ENCODE data around the gene OLFM2.

Gene OLFM2

DNA sequence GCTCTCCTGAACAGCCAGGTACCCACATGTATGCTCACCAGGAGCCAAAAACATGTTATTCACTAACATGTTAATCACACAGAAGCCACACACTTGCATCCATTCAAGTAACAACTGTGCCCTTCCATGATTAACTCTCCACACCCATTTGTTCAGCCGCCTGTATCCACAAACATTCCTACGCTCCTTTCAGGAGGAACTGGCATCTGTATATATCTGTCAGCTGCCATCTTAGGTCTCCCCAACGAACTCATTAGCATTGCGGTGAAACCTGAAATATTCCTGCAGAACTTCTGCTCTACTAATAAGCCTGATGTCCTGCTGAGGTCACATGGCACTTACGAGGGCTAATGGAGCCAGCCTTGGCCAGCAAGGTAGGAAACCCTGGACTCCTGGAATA lies 33.0 kb downstream of the OLFM2 start:
- DNase-seq, result no peak

DNA sequence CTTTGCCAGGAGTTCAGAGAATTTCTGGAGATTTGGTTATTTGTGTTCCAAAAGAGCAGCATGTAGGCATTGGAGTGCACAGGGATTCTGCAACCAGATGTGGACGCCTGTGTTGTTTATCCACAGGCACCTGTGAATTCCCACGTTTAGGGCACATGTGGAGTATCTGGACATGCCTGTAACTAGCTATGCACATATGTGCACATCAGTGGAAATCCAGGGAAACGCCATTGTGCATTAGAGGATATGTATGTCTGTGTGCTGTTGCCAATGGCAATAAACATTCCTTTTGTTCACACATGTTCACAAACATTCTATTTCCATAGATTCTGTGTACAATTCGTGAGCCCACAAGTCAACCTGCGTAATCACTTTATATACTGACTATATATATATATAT lies 34.7 kb downstream of the OLFM2 start:
- DNase-seq, result no peak

DNA sequence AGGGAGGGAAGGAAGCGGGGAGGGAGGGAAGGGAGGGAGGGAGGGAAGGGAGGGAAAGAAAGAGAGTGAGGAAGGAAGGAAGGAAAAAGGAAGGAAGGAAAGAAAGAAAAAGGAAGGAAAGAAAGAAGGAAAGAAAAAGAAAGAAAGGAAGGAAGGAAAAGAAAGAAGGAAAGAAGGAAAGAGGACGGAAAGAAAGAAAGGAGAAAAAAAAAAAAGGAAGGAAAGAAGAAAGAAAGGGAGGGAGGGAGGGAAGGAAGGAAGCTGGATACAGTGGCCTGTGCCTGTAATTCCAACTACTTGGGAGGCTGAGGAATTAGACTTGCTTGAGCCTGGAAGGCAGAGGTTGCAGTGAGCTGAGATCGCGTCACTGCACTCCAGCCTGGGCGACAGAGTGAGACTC lies 35.3 kb downstream of the OLFM2 start:
- no peak for DNase-seq

DNA sequence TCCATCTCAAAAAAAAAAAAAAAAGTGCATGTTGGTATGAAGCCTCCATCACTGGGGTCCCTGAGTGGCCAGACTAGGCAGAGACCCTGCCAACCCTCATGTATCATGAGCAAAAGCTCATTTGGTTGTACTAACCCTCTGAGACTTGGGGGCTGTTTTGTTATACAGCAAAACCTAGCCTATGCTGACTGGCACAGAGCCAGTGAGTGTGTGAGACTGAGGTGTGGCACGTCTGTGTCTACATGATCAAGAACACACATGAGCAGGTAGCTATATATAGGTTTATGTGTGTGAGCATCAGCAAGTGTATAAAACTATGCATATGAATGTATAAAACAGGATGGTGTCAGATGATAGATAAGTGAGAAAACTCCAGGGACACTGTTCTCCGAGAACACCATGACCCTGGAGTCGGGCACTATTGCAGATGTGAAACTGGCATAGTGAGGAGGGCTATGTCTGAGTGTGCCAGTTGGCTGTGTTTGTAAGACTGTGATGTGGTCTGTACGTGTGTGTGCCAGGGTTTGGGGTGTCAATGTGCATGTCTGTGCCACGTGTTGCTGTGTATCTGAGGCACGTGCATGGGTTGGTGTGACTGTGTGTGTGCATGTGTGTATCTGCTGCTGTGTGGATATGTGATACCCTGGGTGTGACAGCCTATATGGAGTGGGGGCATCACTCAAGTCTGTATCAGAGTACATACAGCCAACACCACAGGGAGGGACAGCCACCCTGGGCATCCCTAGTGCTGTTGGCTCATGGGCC lies 44.5 kb downstream of the OLFM2 start:
- DNase-seq, result no peak

DNA sequence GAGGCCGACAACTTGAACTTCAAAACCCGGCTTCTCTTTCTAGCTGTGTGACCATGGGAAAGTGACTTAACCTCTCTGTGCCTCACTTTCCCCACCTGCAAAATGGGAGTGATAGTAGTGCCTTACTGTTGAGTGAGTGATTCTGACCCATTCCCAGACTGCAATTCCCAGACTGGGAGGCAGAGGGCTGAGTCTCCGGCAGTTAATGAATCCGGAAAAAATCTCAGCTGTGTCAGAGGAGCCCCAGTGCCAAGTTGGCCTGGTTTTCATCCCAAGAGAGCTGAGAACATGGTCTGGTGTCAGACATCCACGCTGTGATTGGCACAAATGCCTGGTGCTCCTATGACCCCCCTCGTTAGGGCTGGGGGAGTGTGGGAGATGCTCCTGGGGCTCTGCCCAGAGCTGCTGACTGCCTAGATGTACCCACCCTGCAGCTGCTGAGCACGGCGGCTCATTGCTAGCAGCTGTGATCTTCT lies 51.2 kb downstream of the OLFM2 start:
- no peak for DNase-seq

DNA sequence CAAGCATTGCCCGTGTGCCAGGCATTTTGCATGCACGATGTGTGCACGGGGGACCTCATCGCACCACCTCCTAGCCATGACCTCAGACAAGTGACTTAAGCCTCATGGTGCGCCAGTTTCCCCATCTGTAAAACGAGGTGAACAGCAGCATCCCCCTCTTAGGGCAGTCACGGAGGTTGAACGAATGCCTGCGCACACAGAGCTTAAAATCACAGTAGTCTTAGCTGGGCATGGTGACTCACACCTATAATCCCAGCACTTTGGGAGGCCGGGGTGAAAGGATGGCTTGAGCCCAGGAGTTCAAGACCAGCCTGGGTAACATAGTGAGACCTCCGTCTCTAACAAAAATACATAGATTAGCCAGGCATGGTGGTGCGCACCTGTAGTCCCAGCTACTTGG lies 52.6 kb downstream of the OLFM2 start:
- DNase-seq, result no peak

DNA sequence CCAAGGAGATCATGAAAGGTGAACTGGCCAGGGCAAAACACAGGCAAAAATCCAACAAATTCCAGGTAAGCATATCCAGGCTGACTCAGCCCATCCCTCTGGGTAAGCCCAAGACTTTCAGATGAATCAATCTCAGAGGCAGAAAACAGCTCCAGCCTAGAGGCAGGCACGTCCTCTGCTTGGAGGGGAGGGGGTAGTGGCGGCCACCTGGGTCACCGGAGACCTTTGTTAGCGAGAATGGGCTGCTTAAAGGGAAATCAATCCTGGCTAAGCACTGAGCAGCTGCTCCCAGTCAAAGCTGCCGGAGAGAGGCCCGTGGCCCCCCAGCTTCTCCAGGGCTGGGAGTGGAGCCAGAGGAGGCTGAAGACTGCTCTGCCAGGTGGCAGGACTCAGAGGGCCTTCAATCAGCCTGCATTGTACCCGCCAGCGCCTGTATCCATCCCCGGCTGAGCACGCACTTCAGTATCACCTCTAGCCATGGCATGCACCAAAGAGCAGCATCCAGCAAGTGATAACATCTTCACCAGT lies 53.0 kb downstream of the OLFM2 start:
- peak in 1 of 2 experiments; percentile 10 for DNase-seq

DNA sequence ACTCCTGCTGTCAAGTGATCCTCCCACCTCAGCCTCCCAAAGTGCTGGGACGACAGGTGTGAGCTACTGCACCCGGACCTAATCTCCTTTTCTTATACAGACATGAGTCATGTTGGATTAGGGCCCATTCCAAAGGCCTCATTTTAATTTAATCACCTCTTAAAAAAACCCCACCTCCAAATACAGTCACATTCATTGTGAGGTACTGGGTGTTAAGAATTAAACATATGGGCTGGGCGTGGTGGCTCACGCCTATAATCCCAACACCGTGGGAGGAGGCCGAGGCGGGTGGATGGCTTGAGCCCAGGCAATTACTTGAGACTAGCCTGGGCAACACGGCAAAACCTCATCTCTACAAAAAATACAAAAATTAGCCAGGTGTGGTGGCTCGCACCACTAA lies 54.6 kb downstream of the OLFM2 start:
- DNase-seq, result no peak

DNA sequence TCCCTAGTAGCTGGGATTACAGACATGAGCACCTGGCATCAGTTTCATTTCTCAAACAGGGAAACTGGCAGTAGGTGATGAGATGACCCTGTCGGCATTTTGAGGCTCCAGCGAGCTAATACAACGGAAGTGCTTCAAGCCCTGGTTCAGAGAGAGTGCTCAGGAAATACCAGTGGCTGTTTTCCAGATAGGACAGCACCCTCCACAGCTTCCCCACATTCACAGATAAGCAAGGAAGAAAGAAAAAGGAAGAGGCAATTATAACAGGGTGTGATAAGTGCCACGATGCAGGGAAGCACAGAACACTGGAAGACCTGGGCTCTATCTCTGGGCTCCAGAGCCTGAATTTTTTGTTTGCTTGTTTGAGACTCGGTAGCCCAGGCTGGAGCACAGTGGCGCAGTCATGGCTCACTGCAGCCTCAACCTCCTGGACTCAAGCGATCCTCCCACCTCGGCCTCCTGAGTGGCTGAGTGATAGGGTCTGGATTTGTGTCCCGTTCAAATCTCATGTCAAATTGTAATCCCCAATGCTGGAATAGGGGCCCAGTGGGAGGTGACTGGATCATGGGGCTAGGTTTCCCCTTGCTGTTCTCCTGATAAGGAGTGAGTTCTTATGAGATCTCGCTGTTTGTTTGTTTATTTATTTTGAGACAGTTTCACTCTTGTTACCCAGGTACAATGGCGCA lies 57.7 kb downstream of the OLFM2 start:
- no peak for DNase-seq

DNA sequence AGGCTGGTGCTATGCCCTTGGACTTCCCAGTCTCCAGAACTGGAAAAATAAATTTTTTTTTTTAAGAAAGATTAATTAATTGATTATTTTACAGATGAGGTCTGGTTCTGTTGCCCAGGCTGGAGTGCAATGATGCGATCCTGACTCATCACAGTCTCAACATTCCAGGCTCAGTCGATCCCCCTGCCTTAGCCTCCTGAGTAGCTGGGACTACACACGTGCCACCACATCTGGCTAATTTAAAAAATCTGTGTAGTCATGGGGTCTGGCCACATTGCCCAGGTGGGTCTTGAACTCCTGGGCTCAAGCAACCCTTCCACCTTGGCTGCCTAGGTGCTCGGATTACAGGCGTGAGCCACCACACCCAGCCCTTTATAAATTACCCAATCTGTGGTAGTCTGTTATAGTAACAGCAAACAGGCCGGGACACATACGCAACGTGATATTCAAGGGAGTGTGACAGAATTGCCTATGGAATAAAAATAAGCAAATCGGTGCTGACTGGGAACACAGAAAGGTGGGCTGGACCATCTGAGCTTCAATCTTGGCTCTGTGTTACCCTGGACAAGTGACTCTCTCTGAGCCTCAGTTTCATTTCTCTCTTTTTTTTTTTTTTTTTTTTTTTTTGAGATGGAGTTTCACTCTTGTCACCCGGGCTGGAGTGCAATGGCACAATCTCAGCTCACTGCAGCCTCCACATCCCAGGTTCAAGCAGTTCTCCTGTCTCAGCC lies 58.4 kb downstream of the OLFM2 start:
- no peak for DNase-seq

DNA sequence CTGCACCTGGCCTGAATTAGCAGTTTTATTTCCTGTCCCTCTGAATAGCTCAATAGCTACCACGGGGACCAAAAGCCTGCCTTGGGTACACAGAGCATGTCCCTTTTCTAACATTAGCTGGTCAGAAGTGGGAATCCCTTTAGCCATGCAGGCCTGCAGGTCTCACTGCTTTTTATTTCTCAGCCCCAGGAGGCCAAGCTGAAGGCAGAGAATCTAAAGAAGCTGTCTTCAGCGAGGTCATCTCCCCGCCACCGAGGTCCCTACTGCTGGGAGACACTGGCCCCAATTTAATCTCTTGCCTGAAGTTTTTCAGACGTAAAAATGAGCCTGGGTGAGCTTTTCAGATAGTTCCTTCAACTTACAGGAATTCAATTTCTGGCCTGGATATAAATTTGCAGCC lies 60.5 kb downstream of the OLFM2 start:
- no peak for DNase-seq

DNA sequence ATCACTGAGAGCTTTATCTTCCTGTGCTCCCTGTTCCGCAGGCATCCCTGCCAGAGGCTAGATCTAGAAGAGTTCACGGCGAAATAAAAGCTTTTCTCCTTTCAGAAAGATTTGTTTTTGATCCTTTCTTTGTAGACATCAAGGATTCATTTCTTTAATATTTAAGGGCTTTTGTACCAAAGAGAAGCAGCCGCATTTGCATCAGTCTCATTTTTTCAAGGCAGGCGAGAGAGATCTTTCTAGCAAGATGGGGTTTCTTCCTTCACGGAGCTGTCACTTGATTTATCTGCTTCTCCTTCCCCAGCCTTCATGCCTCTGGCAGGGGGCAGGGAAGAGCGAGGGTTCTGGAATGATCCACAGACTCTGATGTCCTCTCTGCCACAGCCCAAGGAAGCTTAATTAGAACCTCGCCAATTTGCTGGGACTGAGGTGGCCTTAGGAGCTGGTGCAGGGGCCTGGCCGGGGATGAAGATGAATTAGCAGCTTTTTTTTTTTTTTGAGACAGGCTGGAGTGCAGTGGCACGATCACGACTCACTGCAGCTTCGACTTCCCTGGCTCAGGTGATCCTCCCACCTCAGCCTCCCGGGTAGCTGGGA lies 61.2 kb downstream of the OLFM2 start:
- no peak for DNase-seq

DNA sequence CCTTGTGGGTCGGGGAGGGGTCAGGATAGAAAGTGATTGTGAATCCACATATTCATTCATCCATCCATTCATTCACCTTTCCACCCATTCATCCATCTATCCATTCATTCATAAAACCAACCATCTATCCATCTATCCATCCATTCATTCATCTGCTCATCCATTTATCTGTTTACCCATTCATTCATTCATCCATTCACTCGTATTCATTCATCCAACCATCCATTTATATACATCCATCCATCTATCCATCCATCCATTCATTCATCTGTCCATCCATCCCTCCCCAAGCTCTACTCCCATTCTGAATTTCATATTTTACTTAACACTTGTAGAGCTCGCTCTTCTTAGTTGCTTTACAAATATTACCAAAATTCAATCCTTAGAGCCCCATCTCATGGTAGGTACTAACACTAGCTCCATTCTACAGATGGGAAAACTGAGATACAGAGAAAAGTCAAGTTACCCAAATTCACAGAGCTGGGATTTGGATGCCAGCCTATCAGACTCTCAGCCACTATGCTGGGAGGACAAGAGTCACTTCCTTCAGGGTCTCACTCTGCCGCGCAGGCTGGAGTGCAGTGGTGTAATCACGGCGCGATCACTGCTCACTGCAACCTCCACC lies 63.6 kb downstream of the OLFM2 start:
- no peak for DNase-seq

DNA sequence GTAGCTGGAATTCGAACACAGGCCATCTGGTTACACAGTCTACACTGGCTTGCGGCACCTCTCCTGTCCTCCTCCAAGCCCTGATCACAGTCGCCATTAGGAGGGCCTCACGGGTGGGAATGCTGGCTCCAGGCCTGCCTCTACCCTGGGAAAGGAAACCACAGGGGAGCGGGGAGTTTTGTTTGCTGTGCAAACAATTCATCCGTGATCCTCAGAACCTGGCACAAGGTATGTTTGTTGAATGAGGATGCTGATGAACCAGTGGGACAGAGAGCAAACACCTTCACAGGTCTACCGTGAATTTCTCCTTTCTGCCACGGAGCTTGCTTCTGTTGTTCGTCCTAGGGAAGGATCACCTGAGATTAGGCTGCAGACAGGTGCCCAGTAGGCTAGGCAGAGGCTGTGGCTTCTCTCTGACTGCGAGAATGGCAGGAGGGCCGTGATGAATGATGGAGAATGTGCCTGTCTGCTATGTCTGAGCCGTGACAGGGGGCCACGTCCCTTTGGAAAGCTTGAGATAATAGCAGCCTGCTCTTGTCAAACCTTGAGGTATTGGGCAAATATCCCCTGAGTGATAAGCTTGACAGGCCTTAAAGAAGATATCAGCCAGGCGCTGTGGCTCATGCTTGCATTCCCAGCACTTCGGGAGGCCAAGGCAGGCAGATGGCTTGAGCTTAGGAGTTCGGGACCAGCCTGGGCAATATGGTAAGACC lies 64.5 kb downstream of the OLFM2 start:
- peak; percentile 41 to 54 for DNase-seq

DNA sequence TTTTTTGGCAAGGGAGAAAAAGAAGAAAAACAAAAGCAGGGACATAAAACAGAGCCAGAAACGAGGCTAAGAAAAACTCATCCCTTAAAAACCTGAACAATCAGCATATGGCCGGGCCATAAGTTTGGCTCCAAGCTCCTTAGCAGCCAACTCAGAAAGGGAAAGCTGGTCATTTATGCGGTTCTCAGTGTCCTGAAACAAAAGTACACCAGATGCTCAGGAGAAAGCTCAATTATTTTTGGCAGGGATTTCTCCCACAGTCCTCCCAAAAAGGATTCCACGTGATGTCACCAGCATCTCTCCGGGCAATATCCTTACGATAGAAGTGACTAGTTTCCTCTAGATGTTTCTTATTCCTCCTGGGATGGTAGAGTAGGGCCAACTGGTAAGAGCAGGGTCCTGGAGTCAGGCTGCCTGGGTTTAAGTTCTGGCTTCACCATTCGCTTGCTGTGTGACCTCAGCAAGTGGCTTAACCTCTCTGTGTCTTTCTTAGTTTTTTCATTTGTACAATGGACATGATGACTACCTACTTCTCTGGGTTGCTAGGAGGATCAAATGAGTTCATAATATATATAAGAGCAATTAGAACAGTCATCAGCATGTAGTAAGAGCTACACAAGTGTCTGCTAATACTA lies 67.2 kb downstream of the OLFM2 start:
- no peak for DNase-seq

DNA sequence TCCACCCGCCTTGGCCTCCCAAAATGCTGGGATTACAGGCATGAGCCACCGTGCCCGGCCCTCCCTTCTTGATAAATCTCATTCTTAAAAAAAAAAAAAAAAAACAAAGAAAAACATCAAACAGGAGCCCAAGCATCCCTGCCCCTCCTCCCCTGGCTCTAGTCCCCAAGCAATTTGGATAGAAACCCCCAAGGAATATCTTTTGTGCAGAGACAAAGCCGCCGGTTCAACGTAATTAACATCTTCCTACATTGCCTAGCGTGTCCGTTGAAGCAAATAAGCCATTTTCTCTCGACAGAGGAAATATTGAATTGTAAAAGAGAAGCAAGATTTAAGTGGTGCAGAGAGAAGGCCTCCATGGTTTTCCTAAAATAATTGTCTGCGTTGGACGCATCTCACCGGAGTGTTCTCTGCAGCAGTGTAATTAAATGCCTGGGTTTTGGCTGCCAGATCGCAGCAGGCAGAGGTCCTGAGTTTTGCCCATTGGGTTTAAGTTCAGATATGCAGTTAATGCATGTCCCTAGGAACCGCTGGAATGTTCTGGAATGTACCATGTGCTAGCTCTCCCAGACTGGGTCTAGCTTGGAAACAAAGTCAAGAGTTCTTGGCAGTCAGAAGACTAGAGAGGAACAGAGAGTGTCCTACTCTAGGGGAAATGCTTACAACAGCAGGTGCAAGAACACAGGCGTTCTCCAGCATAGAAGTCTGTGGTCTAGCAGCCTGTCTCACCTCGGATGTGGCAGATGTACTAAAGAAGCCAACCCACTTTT lies 70.4 kb downstream of the OLFM2 start:
- no peak for DNase-seq

DNA sequence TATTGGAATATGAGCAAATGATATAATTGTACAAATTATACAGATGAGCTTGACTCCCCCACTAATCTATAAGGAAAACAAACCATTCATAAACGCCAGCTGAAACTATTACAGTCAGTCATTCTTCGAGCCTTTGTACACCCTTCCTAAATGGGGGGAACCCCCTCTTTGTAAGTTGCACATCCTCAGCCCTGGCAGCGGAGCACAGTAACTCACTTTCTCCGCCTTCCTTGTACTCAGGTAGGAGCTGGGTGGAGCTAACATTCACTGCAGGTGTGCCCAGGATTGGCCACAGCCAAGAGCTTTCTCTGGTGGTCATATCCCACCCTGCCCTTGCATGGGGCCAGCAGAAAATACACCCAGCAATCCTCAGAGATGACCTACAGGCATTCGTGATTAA lies 72.6 kb downstream of the OLFM2 start:
- no peak for DNase-seq

DNA sequence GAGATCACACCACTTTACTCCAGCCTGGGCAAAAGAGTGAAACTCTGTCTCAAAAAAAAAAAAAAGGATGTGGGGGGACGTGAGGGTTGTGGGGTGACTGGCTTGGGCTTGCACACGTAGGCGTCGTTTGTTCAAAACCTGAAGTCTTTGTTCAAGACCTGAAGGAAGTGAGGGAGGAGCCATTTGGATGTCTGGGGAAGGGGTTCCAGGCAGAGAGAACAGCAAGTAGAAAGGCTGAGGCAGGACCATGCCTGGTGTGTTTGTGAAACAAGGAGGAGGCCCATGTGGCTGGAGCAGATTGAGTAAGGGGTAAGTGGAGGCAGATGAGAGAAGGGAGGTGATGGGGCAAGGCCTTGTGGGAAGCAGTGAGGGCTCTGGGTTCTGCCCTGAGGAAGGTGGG lies 73.4 kb downstream of the OLFM2 start:
- DNase-seq, result no peak

DNA sequence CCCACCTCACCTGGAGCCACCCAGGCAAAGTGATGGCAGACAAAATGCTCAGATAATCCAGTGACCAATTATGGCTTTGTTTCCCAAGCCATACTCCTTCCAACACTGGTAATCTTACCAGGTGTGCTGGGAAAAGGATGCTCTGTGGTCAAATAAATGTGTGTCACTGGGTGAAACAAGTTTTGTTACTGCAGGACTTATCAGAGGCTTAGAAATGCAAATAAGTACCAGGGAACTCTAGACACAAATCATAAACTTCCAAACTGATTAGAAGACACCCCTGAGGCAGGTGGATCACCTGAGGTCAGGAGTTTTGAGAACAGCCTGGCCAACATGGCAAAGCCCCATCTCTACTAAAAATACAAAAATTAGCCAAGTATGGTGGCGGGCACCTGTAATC lies 74.8 kb downstream of the OLFM2 start:
- DNase-seq, result no peak

DNA sequence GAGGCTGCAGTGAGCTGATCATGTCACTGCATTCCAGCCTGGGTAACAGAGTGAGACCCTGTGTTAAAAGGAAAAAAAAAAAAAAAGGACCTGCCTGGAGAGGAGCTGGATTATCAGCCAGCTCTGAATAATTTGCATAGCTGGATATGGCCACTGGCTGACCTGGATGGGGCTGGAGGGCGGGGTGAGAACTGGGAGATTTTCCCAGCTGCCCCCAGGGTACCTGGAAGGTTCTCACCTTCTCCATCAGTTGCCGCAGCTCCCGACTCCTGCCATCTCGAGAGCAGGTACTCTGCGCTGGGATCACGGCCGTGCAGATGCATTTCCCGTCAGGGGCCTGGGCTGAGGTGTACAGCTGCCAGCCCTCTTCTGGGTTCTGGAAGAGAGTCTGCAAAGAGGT lies 75.9 kb downstream of the OLFM2 start:
- DNase-seq, result no peak

DNA sequence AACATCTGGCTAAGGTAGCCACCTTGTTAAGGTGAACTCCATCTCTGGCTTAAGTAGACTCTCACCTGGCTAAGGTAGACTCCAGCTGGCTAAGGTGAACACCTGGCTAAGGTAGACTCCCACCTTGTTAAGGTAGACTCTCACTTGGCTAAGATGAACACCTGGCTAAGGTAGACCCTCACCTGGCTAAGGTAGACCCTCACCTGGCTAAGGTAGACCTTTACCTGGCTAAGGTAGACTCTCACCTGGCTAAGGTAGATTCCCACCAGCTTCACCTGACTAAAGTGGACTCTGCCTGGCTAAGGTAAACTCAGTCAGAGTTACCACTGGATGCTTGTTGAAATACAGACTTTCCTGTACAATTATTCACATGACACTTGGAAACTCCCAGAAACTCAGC lies 77.5 kb downstream of the OLFM2 start:
- no peak for DNase-seq

Measured in NCI-H2081 (cell line).